HepG2 (cell line): Measurements from ENCODE around the gene LSM6.

Source experiments
- BHLHE40 ChIP-seq: IDR thresholded peaks from 2 replicates; pipeline ENCODE4 v1.6.1; 2011; ENCODE audit warnings: low read length, improper control_type of control experiment
- HOXA7 ChIP-seq: sonication (generic); formaldehyde crosslinking; IDR thresholded peaks from 2 replicates; pipeline ENCODE4 v1.8.1; 2022; ENCODE audit warnings: mild to moderate bottlenecking, missing genetic modification reagents, moderate library complexity
- JUN ChIP-seq: sonication (generic); formaldehyde crosslinking; IDR thresholded peaks from 2 replicates; pipeline ENCODE4 v1.4.0; 2020; ENCODE audit warnings: mild to moderate bottlenecking, missing genetic modification reagents
- SMARCC2 ChIP-seq: fragments of 450-650 bp; IDR thresholded peaks from 2 replicates; pipeline ENCODE4 v1.6.1; 2017; ENCODE audit warnings: antibody characterized with exemption, mild to moderate bottlenecking
- TEAD2 ChIP-seq: sonication (generic); formaldehyde crosslinking; IDR thresholded peaks from 2 replicates; pipeline ENCODE4 v1.9.0; 2021; ENCODE audit warnings: missing genetic modification reagents
- ZNF263 ChIP-seq: sonication (generic); formaldehyde crosslinking; IDR thresholded peaks from 2 replicates; pipeline ENCODE4 v1.4.0; 2020; ENCODE audit warnings: missing genetic modification reagents
- TF ChIP-seq, protein P1 (sequence below): sonication (generic); formaldehyde crosslinking; IDR thresholded peaks from 2 replicates; pipeline ENCODE4 v1.4.0; 2020; ENCODE audit warnings: missing genetic modification reagents
- TF ChIP-seq, protein P2 (sequence below): sonication (generic); formaldehyde crosslinking; IDR thresholded peaks from 2 replicates; pipeline ENCODE4 v1.8.0; 2022; ENCODE audit warnings: missing genetic modification reagents, mild to moderate bottlenecking, inconsistent platforms, borderline replicate concordance

DNA sequence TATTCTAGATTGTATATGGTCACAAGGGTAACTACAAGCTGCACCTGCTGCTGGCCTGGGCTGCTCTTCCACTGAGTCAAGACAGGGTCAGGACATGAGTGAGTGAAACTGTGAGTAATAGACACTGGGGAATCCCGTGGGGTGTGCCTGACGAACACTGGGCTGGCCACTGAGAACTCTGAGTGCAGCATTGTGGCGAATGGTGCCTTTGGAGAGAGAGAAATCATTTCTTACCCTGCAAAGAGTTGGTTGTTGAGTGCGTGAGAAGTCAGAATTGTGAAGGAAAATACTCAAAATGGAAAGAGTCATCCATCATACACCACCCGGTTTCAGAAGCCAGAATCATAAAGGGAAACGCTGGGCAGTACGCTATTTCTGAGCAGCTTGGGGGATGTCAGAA, 43.1 kb upstream of the LSM6 start:
- TF ChIP-seq ZNF263 (CRISPR knock-in tag), result no peak
- TF ChIP-seq BHLHE40, result no peak
- TF ChIP-seq, protein P1, sequence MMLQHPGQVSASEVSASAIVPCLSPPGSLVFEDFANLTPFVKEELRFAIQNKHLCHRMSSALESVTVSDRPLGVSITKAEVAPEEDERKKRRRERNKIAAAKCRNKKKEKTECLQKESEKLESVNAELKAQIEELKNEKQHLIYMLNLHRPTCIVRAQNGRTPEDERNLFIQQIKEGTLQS (CRISPR knock-in tag), result no peak
- TF ChIP-seq JUN (CRISPR knock-in tag), result no peak
- no peak for TF ChIP-seq SMARCC2
- TF ChIP-seq, protein P2, sequence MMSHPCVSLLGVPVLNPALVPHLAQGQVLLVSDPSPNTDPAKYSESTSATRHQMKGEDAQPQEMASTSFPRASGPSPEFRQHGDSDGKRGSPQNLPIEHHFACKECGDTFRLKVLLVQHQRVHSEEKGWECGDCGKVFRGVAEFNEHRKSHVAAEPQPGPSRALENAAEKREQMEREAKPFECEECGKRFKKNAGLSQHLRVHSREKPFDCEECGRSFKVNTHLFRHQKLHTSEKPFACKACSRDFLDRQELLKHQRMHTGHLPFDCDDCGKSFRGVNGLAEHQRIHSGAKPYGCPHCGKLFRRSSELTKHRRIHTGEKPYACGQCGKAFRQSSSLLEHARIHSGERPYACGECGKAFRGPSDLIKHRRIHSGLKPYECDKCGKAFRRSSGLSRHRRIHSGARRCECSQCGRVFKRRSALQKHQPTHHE (CRISPR knock-in tag), result no peak
- no peak for TF ChIP-seq HOXA7 (CRISPR knock-in tag)
- no peak for TF ChIP-seq TEAD2
